Measurements from ENCODE around the gene CLRN2.

- TF ChIP-seq REST (IDR thresholded peaks at IDR 0.05; ENCODE audit: insufficient read depth in 1 of 2, low read depth in 2 of 2, low read length in 2 of 2): no peak
- no peak for TF ChIP-seq POLR2AphosphoS5 (IDR thresholded peaks at IDR 0.05; ENCODE audit: low read depth, low read length)
- TF ChIP-seq FOXP2 (optimal IDR thresholded peaks at IDR 0.05; ENCODE audit: borderline replicate concordance, extremely low read depth, extremely low read length, insufficient read depth): no peak
These were observed 39.5 kb upstream of the CLRN2 start for GRCh38 chr4:17475481-17475880.

Measured in PFSK-1 (cell line).